ENCODE measurements around the gene TMED6. TPM values are rescaled to one million over a fixed set of nuclear protein-coding genes. Genes with fewer than 3 reads are reported as not detected.

TMED6 gene
- total RNA-seq, 1 experiment from 2014 or later, result 0.72 TPM

- TF ChIP-seq RELA (CRISPR knock-in tag; IDR thresholded peaks at IDR 0.05; ENCODE audit: borderline replicate concordance) (no peak), USF2 (CRISPR knock-in tag; IDR thresholded peaks at IDR 0.05) (no peak)
Observed at GRCh38 chr16:69340095-69340644, 11.4 kb downstream of the TMED6 start (continued).

- H3K4me3 Mint-ChIP-seq, result peak within 1 kb of the TSS; percentile 98
- H3K27ac Mint-ChIP-seq, result peak within 1 kb of the TSS; percentile 99
- no peaks in the 10 kb centered on the region for H3K9me3 Mint-ChIP-seq
- CTCF ChIA-PET, result interaction anchor here (0.6 kb wide), 1 partner anchor 10 kb away, joined by 3 read pairs; no protein-coding TSS in a partner anchor
- peaks cover 18% of the 10 kb centered on the region for H3K4me1 Mint-ChIP-seq
- ATAC-seq, result peak; percentile 99
- POLR2A ChIA-PET, result interaction anchor here (0.7 to 1.3 kb wide), 4 partner anchors 8 to 11 kb away, joined by 3 to 5 read pairs (median 4); partner anchors contain the start of gene PDF
- H3K27me3 Mint-ChIP-seq (ENCODE audit: low read depth), result no peaks in the 10 kb centered on the region
- DNase-seq (ENCODE audit: low spot score), result peak; percentile 97
- H3K36me3 Mint-ChIP-seq, result peaks cover 47% of the 10 kb centered on the region
- TF ChIP-seq RELA (CRISPR knock-in tag; IDR thresholded peaks at IDR 0.05; ENCODE audit: borderline replicate concordance) (no peak), SMAD3 (CRISPR knock-in tag; IDR thresholded peaks at IDR 0.05; ENCODE audit: borderline replicate concordance) (no peak; the same call in 1 of the 2 replicates), FOXK1 (CRISPR knock-in tag; IDR thresholded peaks at IDR 0.05) (peak; percentile 90), ZNF396 (CRISPR knock-in tag; IDR thresholded peaks at IDR 0.05; ENCODE audit: borderline replicate concordance) (no peak), ETV6 (CRISPR knock-in tag; IDR thresholded peaks at IDR 0.05) (no peak; the same call in 1 of the 2 replicates), TEAD4 (CRISPR knock-in tag; IDR thresholded peaks at IDR 0.05) (no peak), ZNF219 (CRISPR knock-in tag; IDR thresholded peaks at IDR 0.05; ENCODE audit: borderline replicate concordance) (0 out of 2 replicates have a peak, but pooled peaks have one; percentile 44), MYBL2 (CRISPR knock-in tag; IDR thresholded peaks at IDR 0.05) (0 out of 2 replicates have a peak, but pooled peaks have one; percentile 79), SOX15 (CRISPR knock-in tag; IDR thresholded peaks at IDR 0.05) (no peak), RORB (CRISPR knock-in tag; IDR thresholded peaks at IDR 0.05) (no peak), ERG (CRISPR knock-in tag; IDR thresholded peaks at IDR 0.05) (no peak), ZBTB21 (CRISPR knock-in tag; IDR thresholded peaks at IDR 0.05; ENCODE audit: borderline replicate concordance) (peak; percentile 40; the same call in 1 of the 2 replicates), AFF4 (CRISPR knock-in tag; IDR thresholded peaks at IDR 0.05; ENCODE audit: borderline replicate concordance) (0 out of 2 replicates have a peak, but pooled peaks have one; percentile 67), CREB1 (CRISPR knock-in tag; IDR thresholded peaks at IDR 0.05) (no peak), NR1H2 (CRISPR knock-in tag; IDR thresholded peaks at IDR 0.05) (no peak), MAX (CRISPR knock-in tag; IDR thresholded peaks at IDR 0.05) (peak; percentile 93), JAZF1 (CRISPR knock-in tag; IDR thresholded peaks at IDR 0.05) (no peak), ZBTB43 (CRISPR knock-in tag; IDR thresholded peaks at IDR 0.05) (0 out of 2 replicates have a peak, but pooled peaks have one; percentile 5), USF2 (CRISPR knock-in tag; IDR thresholded peaks at IDR 0.05) (peak; percentile 55), E2F5 (CRISPR knock-in tag; IDR thresholded peaks at IDR 0.05) (0 out of 2 replicates have a peak, but pooled peaks have one; percentile 70), ZNF232 (CRISPR knock-in tag; IDR thresholded peaks at IDR 0.05) (0 out of 2 replicates have a peak, but pooled peaks have one; percentile 58), GABPB1 (CRISPR knock-in tag; IDR thresholded peaks at IDR 0.05) (peak; percentile 88), TP53 (CRISPR knock-in tag; IDR thresholded peaks at IDR 0.05) (peak; percentile 83)
Observed at GRCh38 chr16:69339289-69340094, 12.1 kb downstream of the TMED6 start, which contains the start of the genes COG8 and NIP7. Gene COG8, minus strand, starts transcription at chr16:69339564. Its CDS starts 12 bp downstream, at chr16:69339552. Gene NIP7, plus strand, starts transcription at chr16:69339772. Its CDS starts 58 bp downstream, at chr16:69339830.

Measured in WTC11 (cell line).